Measurements from ENCODE around the gene RIMBP3C. TPM values are rescaled to one million over a fixed set of nuclear protein-coding genes. Genes with fewer than 3 reads are reported as not detected.
"Not testable (repeated sequence)": the region's sequence is repeated elsewhere in the genome, so short reads cannot be mapped to it uniquely, and the experiment has no call there.

Gene RIMBP3C
- total RNA-seq (0.26 TPM), polyA plus RNA-seq (not detected)

GRCh38 chr22:21551361-21551760 lies at the start of gene RIMBP3C:
TSS of gene RIMBP3C (minus strand) at chr22:21551461. CDS start at chr22:21550976, 485 bp downstream.
- not testable (repeated sequence) for H3K4me1 ChIP-seq (ENCODE audit: insufficient read depth); H3K36me3 ChIP-seq (ENCODE audit: insufficient read depth); H3K27ac ChIP-seq (ENCODE audit: low read depth); H3K4me3 ChIP-seq (ENCODE audit: low read depth, low read length); DNase-seq (ENCODE audit: extremely low spot score)
- no CpG with 5 or more reads among the region's 4 CpGs for WGBS

DNA sequence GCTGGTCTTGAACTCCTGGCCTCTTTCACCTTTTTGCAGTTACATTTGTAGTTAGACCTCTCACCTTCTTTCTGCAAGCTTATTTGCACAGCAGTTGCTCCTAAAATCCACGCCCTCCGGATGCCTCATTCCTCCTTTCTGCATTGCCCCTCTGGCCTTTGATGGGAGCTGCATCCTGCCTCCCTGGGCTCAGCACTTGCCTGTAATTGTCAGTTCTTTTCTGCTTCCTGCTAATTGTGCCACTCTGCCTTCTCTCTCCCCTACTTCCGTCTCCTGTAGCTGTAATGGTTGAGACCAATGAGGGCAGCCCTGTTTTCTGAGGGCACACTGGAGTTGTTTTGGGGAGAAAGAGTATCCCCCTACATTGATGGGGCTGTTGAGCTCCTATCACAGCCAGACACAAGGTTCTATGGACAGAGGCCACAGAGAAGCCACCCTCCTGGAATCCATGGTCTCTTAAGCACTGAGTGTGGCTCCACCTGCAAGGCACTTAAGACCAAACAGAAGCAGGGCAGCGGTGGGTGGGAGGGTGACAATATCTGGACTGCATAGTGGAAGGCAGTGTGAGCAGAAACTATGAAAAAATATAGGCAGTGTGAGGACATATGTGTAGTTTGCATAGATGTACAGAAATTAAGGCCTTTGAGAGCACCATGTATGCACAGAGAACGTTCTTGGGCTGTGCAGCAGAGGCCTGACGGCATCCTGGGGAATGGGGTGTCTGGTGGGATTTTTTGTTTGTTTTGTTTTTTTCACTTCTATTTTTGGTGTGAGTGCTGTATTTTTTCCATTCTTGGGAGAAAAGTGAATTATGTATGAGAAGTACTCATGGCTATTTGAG lies 48.0 kb upstream of the RIMBP3C start:
- Histone ChIP-seq H3K27ac (ENCODE audit: low read depth) (no peak overlapping the region), H3K36me3 (ENCODE audit: insufficient read depth) (peaks cover 4% of the 10 kb centered on the region), H3K4me1 (ENCODE audit: insufficient read depth) (no peaks in the 10 kb centered on the region), H3K4me3 (ENCODE audit: low read depth, low read length) (no peak overlapping the region)
- WGBS = 89% methylated on average over 6 of the region's 6 CpGs
- no peak for DNase-seq (ENCODE audit: extremely low spot score)

- H3K4me3 ChIP-seq (ENCODE audit: low read depth, low read length) = no peak overlapping the region
- DNase-seq (ENCODE audit: extremely low spot score) = no peak
- H3K36me3 ChIP-seq (ENCODE audit: insufficient read depth) = peaks cover 4% of the 10 kb centered on the region
- 90% methylated on average over 3 of the region's 3 CpGs for WGBS
- no peaks in the 10 kb centered on the region for H3K4me1 ChIP-seq (ENCODE audit: insufficient read depth)
- no peak overlapping the region for H3K27ac ChIP-seq (ENCODE audit: low read depth)
Measured at GRCh38 chr22:21598302-21598701, 47.0 kb upstream of the RIMBP3C start.

GRCh38 chr22:21596356-21597135 lies 45.3 kb upstream of the RIMBP3C start:
- not testable (repeated sequence) for DNase-seq (ENCODE audit: extremely low spot score); H3K4me3 ChIP-seq (ENCODE audit: low read depth, low read length); H3K4me1 ChIP-seq (ENCODE audit: insufficient read depth); H3K27ac ChIP-seq (ENCODE audit: low read depth); H3K36me3 ChIP-seq (ENCODE audit: insufficient read depth)
- 96% methylated on average over 13 of the region's 13 CpGs for WGBS

DNA sequence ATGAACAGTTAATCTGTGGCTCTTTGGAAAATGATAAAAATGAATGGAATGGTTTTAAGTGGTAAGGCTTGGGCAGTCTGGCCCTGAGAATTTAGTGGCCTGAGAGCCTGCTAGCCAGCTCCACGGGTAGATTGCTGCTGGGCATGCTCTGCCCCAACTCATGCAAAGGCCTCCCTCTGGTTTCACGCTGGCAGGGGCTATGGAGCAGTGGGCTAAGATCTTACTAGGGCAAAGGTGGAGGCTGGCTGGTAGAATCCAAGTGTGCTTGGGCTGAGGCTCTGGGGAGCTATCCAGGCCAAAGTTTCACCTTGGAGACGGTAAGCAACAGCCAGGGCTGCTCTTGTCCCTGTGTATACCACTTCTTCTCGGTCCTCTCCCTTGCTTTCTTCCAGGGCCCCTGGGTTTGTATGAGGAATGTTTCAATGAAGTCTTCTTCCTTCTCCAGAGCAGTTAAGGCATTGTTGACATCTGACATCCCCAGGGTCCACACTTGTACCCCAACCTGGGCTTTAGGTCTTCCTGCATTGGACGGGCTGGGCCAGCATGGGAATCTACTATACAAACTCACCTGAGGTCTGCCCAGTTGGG lies 43.7 kb upstream of the RIMBP3C start:
- 76% methylated on average over 5 of the region's 5 CpGs for WGBS
- H3K4me1 ChIP-seq (ENCODE audit: insufficient read depth) = no peaks in the 10 kb centered on the region

DNA sequence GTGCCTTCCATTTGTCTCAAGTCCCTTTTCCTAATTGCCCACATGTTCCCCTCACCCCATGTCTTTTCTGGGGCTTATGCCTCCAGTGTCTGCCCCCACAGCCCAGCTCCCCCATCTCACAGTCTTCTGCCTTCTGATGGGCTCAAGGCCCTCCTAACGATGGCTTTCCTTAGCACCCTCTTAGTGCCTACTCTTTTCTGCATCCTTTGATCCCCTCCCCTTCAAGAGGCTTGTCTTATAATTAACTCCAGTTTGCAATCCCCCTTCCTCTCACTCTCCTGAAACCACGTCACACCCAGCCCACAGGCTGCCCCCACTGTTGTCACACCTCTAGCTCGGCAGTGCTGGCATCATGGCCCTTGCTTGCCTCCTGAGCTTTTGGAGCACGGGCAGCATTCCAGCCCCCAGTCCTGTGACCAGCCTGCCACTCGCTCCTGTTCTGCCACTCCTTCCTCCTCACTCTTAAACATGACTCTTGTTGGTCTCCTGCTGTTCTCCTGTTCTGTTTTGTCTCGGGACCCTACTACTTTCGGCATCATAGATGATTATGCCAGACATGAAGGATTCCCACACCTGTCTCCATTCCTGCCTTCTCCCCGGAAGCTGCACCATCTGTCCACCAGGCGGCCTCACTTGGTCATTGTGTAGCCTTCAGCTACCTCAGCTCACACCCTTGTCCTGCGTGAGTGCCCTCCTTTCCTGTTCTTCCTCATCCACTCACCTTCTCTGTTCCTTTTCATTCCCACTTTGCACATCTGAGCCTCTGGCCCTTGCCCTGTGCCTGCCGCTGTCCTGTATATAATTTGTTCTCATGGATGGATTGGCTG lies 42.4 kb upstream of the RIMBP3C start:
- no peak for DNase-seq (ENCODE audit: extremely low spot score)
- no peak overlapping the region for H3K4me3 ChIP-seq (ENCODE audit: low read depth, low read length)
- peaks cover 4% of the 10 kb centered on the region for H3K36me3 ChIP-seq (ENCODE audit: insufficient read depth)
- no peak overlapping the region for H3K27ac ChIP-seq (ENCODE audit: low read depth)
- no peaks in the 10 kb centered on the region for H3K4me1 ChIP-seq (ENCODE audit: insufficient read depth)
- 84% methylated on average over 11 of the region's 11 CpGs for WGBS

More for the DNA sequence above, 43.7 kb upstream of the RIMBP3C start:
- no peak overlapping the region for H3K27ac ChIP-seq (ENCODE audit: low read depth)
- DNase-seq (ENCODE audit: extremely low spot score) = no peak
- H3K36me3 ChIP-seq (ENCODE audit: insufficient read depth) = peaks cover 4% of the 10 kb centered on the region
- H3K4me3 ChIP-seq (ENCODE audit: low read depth, low read length) = no peak overlapping the region

GRCh38 chr22:21592422-21592821 lies 41.2 kb upstream of the RIMBP3C start:
- H3K36me3 ChIP-seq (ENCODE audit: insufficient read depth) = peaks cover 4% of the 10 kb centered on the region
- WGBS = 84% methylated on average over 3 of the region's 3 CpGs
- DNase-seq (ENCODE audit: extremely low spot score) = no peak
- no peak overlapping the region for H3K4me3 ChIP-seq (ENCODE audit: low read depth, low read length)
- no peaks in the 10 kb centered on the region for H3K4me1 ChIP-seq (ENCODE audit: insufficient read depth)
- H3K27ac ChIP-seq (ENCODE audit: low read depth) = no peak overlapping the region

DNA sequence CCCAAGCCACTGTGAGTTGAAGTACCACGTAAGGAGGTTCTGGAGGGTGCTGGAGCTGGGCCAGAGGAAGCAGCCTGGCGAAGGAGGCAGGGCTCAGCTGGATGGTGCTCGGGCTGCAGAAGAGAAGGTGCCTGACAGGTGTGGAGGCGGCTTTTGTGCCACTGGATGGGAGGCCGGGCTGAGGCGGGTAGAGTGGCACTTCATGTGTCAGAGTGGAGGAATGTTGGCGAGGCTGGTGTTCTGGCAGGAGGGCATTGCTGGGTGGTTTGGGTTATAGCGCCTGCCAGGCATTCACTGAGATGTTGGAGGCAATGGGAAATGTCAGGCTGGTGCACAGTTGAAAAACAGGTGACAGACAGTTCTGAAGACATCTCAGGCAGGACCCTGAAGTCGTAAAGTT lies 40.4 kb upstream of the RIMBP3C start:
- Histone ChIP-seq H3K4me3 (ENCODE audit: low read depth, low read length) (no peak overlapping the region), H3K4me1 (ENCODE audit: insufficient read depth) (no peaks in the 10 kb centered on the region), H3K36me3 (ENCODE audit: insufficient read depth) (peaks cover 4% of the 10 kb centered on the region), H3K27ac (ENCODE audit: low read depth) (no peak overlapping the region)
- 78% methylated on average over 9 of the region's 9 CpGs for WGBS
- no peak for DNase-seq (ENCODE audit: extremely low spot score)

GRCh38 chr22:21590809-21591641 lies 39.8 kb upstream of the RIMBP3C start:
- H3K4me3 ChIP-seq (ENCODE audit: low read depth, low read length) = no peak overlapping the region
- no peak for DNase-seq (ENCODE audit: extremely low spot score)
- H3K27ac ChIP-seq (ENCODE audit: low read depth) = no peak overlapping the region
- 88% methylated on average over 9 of the region's 9 CpGs for WGBS
- H3K36me3 ChIP-seq (ENCODE audit: insufficient read depth) = peaks cover 4% of the 10 kb centered on the region
- H3K4me1 ChIP-seq (ENCODE audit: insufficient read depth) = no peaks in the 10 kb centered on the region

DNA sequence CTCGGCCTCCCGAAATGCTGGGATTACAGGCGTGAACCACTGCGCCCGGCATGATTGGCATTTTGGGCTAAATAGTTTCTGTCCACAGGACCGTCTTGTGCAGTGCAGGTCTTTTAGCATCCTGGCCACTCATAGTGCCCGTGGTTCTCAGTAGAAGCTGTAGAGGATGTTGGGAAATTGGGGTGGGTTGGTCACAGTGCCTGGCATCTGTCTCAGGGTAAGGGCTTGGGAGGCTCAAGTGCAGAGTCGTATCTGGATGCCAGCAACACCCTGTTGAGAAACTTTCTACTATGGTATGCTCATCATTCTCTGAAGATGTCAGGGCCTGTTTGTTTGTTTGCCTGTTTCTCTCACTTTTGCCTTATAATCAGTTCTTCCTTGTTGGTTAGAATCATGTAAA lies 38.1 kb upstream of the RIMBP3C start:
- Histone ChIP-seq H3K4me3 (ENCODE audit: low read depth, low read length) (no peak overlapping the region), H3K36me3 (ENCODE audit: insufficient read depth) (no peaks in the 10 kb centered on the region), H3K27ac (ENCODE audit: low read depth) (no peak overlapping the region), H3K4me1 (ENCODE audit: insufficient read depth) (peaks cover 1% of the 10 kb centered on the region)
- no peak for DNase-seq (ENCODE audit: extremely low spot score)
- WGBS = 90% methylated on average over 8 of the region's 8 CpGs

- WGBS = 65% methylated on average over 4 of the region's 4 CpGs
- peaks cover 4% of the 10 kb centered on the region for H3K4me1 ChIP-seq (ENCODE audit: insufficient read depth)
Measured at GRCh38 chr22:21587803-21588611, 36.7 kb upstream of the RIMBP3C start.

DNA sequence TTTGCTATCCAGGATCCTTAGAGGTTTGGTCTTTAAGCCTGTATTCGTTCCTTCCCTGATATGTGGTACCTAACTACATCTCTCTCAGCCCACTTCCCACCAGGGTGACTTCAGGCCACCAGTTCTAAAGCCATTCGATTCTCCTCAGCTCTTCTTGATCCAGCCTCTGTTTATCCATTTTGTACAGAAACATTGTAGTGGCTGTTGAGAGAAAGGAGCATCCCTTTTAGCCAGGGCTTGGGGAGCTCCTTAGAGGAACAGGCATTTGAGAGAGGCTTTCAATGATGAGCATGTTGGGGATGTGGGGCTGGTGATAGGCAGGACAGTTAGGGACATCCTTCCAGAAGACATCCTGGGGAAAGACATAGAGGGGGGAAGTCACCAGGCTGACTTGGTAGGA lies 34.1 kb upstream of the RIMBP3C start:
- no peaks in the 10 kb centered on the region for H3K36me3 ChIP-seq (ENCODE audit: insufficient read depth)
- no peak for DNase-seq (ENCODE audit: extremely low spot score)
- no peak overlapping the region for H3K4me3 ChIP-seq (ENCODE audit: low read depth, low read length)
- peaks cover 5% of the 10 kb centered on the region for H3K4me1 ChIP-seq (ENCODE audit: insufficient read depth)
- WGBS = 91% methylated on average over 2 of the region's 2 CpGs
- no peak overlapping the region for H3K27ac ChIP-seq (ENCODE audit: low read depth)

More at GRCh38 chr22:21587803-21588611, 36.7 kb upstream of the RIMBP3C start:
- Histone ChIP-seq H3K27ac (ENCODE audit: low read depth) (no peak overlapping the region), H3K36me3 (ENCODE audit: insufficient read depth) (no peaks in the 10 kb centered on the region), H3K4me3 (ENCODE audit: low read depth, low read length) (no peak overlapping the region)
- no peak for DNase-seq (ENCODE audit: extremely low spot score)

Measured in urinary bladder (tissue), 4 donors.